OCI-LY7 (cell line): ENCODE results near the gene WDCP.

Source experiments
- CTCF ChIP-seq: fragments of 200-600 bp; sonication (generic); conservative IDR thresholded peaks from 2 replicates; pipeline ENCODE4 v1.5.1; 2014; ENCODE audit warnings: mild to moderate bottlenecking, antibody characterized with exemption, low read length, moderate library complexity, mixed read lengths
- EZH2phosphoT487 ChIP-seq: fragments of 200-600 bp; sonication (generic); IDR thresholded peaks from 2 replicates; pipeline ENCODE4 v1.6.1; 2018; ENCODE audit warnings: low read depth, borderline replicate concordance, mild to moderate bottlenecking, mixed run types, antibody characterized with exemption, low read length, moderate library complexity, mixed read lengths

GRCh38 chr2:24021122-24021998, 25.8 kb downstream of the WDCP start:
- TF ChIP-seq CTCF, result peak; percentile 68
- no peak for TF ChIP-seq EZH2phosphoT487
